ENCODE data around the gene ARID3A.

ARID3A gene

GRCh38 chr19:902446-903226 lies 23.2 kb upstream of the ARID3A start:
- Histone ChIP-seq H3K27me3 (ENCODE audit: control insufficient read depth, insufficient read depth, low read length) (no peaks in the 10 kb centered on the region), H3K4me3 (ENCODE audit: low read depth, low read length) (no peak overlapping the region), H3K27ac (ENCODE audit: low read depth, low read length) (no peak overlapping the region), H3K9ac (ENCODE audit: low read depth, low read length) (no peak overlapping the region), H3K9me3 (ENCODE audit: control insufficient read depth, insufficient read depth, low read length) (no peaks in the 10 kb centered on the region), H3K36me3 (ENCODE audit: control insufficient read depth, insufficient read depth, low read length) (peaks cover 7% of the 10 kb centered on the region; the same call in 1 of the 2 replicates), H3K4me1 (ENCODE audit: control insufficient read depth, insufficient read depth, low read length) (no peaks in the 10 kb centered on the region)

GRCh38 chr19:903266-903797 lies 22.5 kb upstream of the ARID3A start:
- no peaks in the 10 kb centered on the region for H3K4me1 ChIP-seq (ENCODE audit: control insufficient read depth, insufficient read depth, low read length)
- H3K4me3 ChIP-seq (ENCODE audit: low read depth, low read length), result no peak overlapping the region
- H3K36me3 ChIP-seq (ENCODE audit: control insufficient read depth, insufficient read depth, low read length), result peaks cover 7% of the 10 kb centered on the region; the same call in 1 of the 2 replicates
- H3K9me3 ChIP-seq (ENCODE audit: control insufficient read depth, insufficient read depth, low read length), result no peaks in the 10 kb centered on the region
- H3K9ac ChIP-seq (ENCODE audit: low read depth, low read length), result no peak overlapping the region
- no peak overlapping the region for H3K27ac ChIP-seq (ENCODE audit: low read depth, low read length)
- no peaks in the 10 kb centered on the region for H3K27me3 ChIP-seq (ENCODE audit: control insufficient read depth, insufficient read depth, low read length)

- Histone ChIP-seq H3K36me3 (ENCODE audit: control insufficient read depth, insufficient read depth, low read length) (peaks cover 3% of the 10 kb centered on the region; the same call in 1 of the 2 replicates), H3K4me1 (ENCODE audit: control insufficient read depth, insufficient read depth, low read length) (no peaks in the 10 kb centered on the region)
These were observed 21.3 kb upstream of the ARID3A start for GRCh38 chr19:904545-904944.

GRCh38 chr19:906480-906879 lies 19.4 kb upstream of the ARID3A start:
- Histone ChIP-seq H3K36me3 (ENCODE audit: control insufficient read depth, insufficient read depth, low read length) (no peaks in the 10 kb centered on the region), H3K27ac (ENCODE audit: low read depth, low read length) (no peak overlapping the region), H3K9ac (ENCODE audit: low read depth, low read length) (no peak overlapping the region), H3K4me3 (ENCODE audit: low read depth, low read length) (no peak overlapping the region), H3K4me1 (ENCODE audit: control insufficient read depth, insufficient read depth, low read length) (no peaks in the 10 kb centered on the region), H3K27me3 (ENCODE audit: control insufficient read depth, insufficient read depth, low read length) (no peaks in the 10 kb centered on the region), H3K9me3 (ENCODE audit: control insufficient read depth, insufficient read depth, low read length) (no peaks in the 10 kb centered on the region)

More at GRCh38 chr19:904545-904944, 21.3 kb upstream of the ARID3A start:
- no peaks in the 10 kb centered on the region for H3K9me3 ChIP-seq (ENCODE audit: control insufficient read depth, insufficient read depth, low read length)
- no peak overlapping the region for H3K9ac ChIP-seq (ENCODE audit: low read depth, low read length)
- H3K4me3 ChIP-seq (ENCODE audit: low read depth, low read length), result no peak overlapping the region
- no peaks in the 10 kb centered on the region for H3K27me3 ChIP-seq (ENCODE audit: control insufficient read depth, insufficient read depth, low read length)
- H3K27ac ChIP-seq (ENCODE audit: low read depth, low read length), result no peak overlapping the region

GRCh38 chr19:907183-907853 lies 18.5 kb upstream of the ARID3A start:
- Histone ChIP-seq H3K4me3 (ENCODE audit: low read depth, low read length) (no peak overlapping the region), H3K9me3 (ENCODE audit: control insufficient read depth, insufficient read depth, low read length) (no peaks in the 10 kb centered on the region), H3K27ac (ENCODE audit: low read depth, low read length) (no peak overlapping the region), H3K27me3 (ENCODE audit: control insufficient read depth, insufficient read depth, low read length) (no peaks in the 10 kb centered on the region), H3K4me1 (ENCODE audit: control insufficient read depth, insufficient read depth, low read length) (no peaks in the 10 kb centered on the region), H3K9ac (ENCODE audit: low read depth, low read length) (no peak overlapping the region), H3K36me3 (ENCODE audit: control insufficient read depth, insufficient read depth, low read length) (no peaks in the 10 kb centered on the region)

- Histone ChIP-seq H3K36me3 (ENCODE audit: control insufficient read depth, insufficient read depth, low read length) (no peaks in the 10 kb centered on the region), H3K4me1 (ENCODE audit: control insufficient read depth, insufficient read depth, low read length) (no peaks in the 10 kb centered on the region), H3K9me3 (ENCODE audit: control insufficient read depth, insufficient read depth, low read length) (no peaks in the 10 kb centered on the region), H3K4me3 (ENCODE audit: low read depth, low read length) (no peak overlapping the region), H3K27me3 (ENCODE audit: control insufficient read depth, insufficient read depth, low read length) (peaks cover 9% of the 10 kb centered on the region), H3K9ac (ENCODE audit: low read depth, low read length) (no peak overlapping the region), H3K27ac (ENCODE audit: low read depth, low read length) (no peak overlapping the region)
These were observed 14.4 kb upstream of the ARID3A start for GRCh38 chr19:911197-912033.

- H3K9ac ChIP-seq (ENCODE audit: low read depth, low read length), result no peak overlapping the region
- H3K36me3 ChIP-seq (ENCODE audit: control insufficient read depth, insufficient read depth, low read length), result no peaks in the 10 kb centered on the region
- H3K27me3 ChIP-seq (ENCODE audit: control insufficient read depth, insufficient read depth, low read length), result peaks cover 18% of the 10 kb centered on the region
- H3K4me3 ChIP-seq (ENCODE audit: low read depth, low read length), result peak overlapping the region; percentile 72
- H3K9me3 ChIP-seq (ENCODE audit: control insufficient read depth, insufficient read depth, low read length), result no peaks in the 10 kb centered on the region
- no peaks in the 10 kb centered on the region for H3K4me1 ChIP-seq (ENCODE audit: control insufficient read depth, insufficient read depth, low read length)
- peak overlapping the region; percentile 57 for H3K27ac ChIP-seq (ENCODE audit: low read depth, low read length)
These were observed 13.4 kb upstream of the ARID3A start for GRCh38 chr19:912181-913079.

- 0 out of 2 replicates have a peak, but pooled peaks cover 3% of the 10 kb centered on the region for H3K4me1 ChIP-seq (ENCODE audit: control insufficient read depth, insufficient read depth, low read length)
- H3K9me3 ChIP-seq (ENCODE audit: control insufficient read depth, insufficient read depth, low read length), result no peaks in the 10 kb centered on the region
- H3K4me3 ChIP-seq (ENCODE audit: low read depth, low read length), result peak within 1 kb of the TSS; percentile 72
- H3K27ac ChIP-seq (ENCODE audit: low read depth, low read length), result peak within 1 kb of the TSS; percentile 57
- peaks cover 25% of the 10 kb centered on the region for H3K27me3 ChIP-seq (ENCODE audit: control insufficient read depth, insufficient read depth, low read length)
- no peak within 1 kb of the TSS for H3K9ac ChIP-seq (ENCODE audit: low read depth, low read length)
- no peaks in the 10 kb centered on the region for H3K36me3 ChIP-seq (ENCODE audit: control insufficient read depth, insufficient read depth, low read length)
These were observed 12.6 kb upstream of the ARID3A start, which contains the start of gene R3HDM4 for GRCh38 chr19:913080-913748. Gene R3HDM4 (minus strand): TSS chr19:913219. CDS start chr19:913157, 62 bp downstream.

GRCh38 chr19:916645-917322 lies 9.1 kb upstream of the ARID3A start:
- no peak overlapping the region for H3K9ac ChIP-seq (ENCODE audit: low read depth, low read length)
- H3K36me3 ChIP-seq (ENCODE audit: control insufficient read depth, insufficient read depth, low read length), result no peaks in the 10 kb centered on the region
- peaks cover 57% of the 10 kb centered on the region for H3K27me3 ChIP-seq (ENCODE audit: control insufficient read depth, insufficient read depth, low read length)
- 0 out of 2 replicates have a peak, but pooled peaks cover 3% of the 10 kb centered on the region for H3K4me1 ChIP-seq (ENCODE audit: control insufficient read depth, insufficient read depth, low read length)
- peak overlapping the region; percentile 75 for H3K4me3 ChIP-seq (ENCODE audit: low read depth, low read length)
- no peaks in the 10 kb centered on the region for H3K9me3 ChIP-seq (ENCODE audit: control insufficient read depth, insufficient read depth, low read length)
- no peak overlapping the region for H3K27ac ChIP-seq (ENCODE audit: low read depth, low read length)

All from HUES48 (cell line).